Brain microvascular endothelial cell (primary cell): Measurements from ENCODE around the gene ZBTB16.

Source experiments
- DNase-seq: peaks from one replicate; pipeline ENCODE4 v3.0.0-alpha.2; 2020
- H3K27ac ChIP-seq: fragments of 250-450 bp; sonication (Bioruptor Pico); 2 replicates; pipeline ENCODE4 v1.5.1; 2020; ENCODE audit warnings: mild to moderate bottlenecking, moderate library complexity
- H3K27me3 ChIP-seq: fragments of 250-450 bp; sonication (Bioruptor Pico); replicated peaks from 2 replicates; pipeline ENCODE4 v1.5.1; 2020; ENCODE audit warnings: mild to moderate bottlenecking
- H3K36me3 ChIP-seq: fragments of 250-450 bp; sonication (Bioruptor Pico); replicated peaks from 2 replicates; pipeline ENCODE4 v1.5.1; 2020; ENCODE audit warnings: mild to moderate bottlenecking
- H3K4me3 ChIP-seq: 2 replicates; pipeline ENCODE4 v1.5.1; 2011; ENCODE audit warnings: low read depth, mild to moderate bottlenecking, control low read depth, low read length, moderate library complexity
- CTCF ChIP-seq: IDR thresholded peaks from 2 replicates; pipeline ENCODE4 v1.5.1; 2011; ENCODE audit warnings: low read depth, mild to moderate bottlenecking, moderate library complexity, low read length, control low read depth, inconsistent platforms; ENCODE audit errors: missing control alignments
- in situ Hi-C: cut with HindIII; loops from 2 replicates; pipeline ENCODE4 v1.10.0; 2017; ENCODE audit warnings: low sequenced_read_pairs, low pct_ligation_motif_present

Gene ZBTB16

DNA sequence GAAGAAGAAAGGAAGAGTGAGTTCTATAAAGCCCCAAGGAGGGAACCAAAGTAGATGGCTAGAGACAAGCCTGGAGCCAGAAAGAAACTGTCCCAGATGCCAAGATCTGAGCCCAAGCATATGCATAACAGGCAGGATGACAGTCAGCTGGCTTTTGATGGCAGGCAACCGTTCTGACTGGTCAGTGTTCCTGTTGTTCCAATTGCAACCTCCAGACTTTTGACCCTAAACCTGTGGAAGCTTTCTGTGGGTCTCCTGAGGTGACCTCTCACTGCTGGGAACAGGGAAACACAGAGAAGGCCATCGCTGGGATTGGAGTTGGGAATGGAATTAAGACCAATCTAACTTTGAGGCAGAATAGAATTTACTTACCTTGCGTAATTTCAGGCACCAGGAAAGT, 215.1 kb downstream of the ZBTB16 start:
- in situ Hi-C loops: loop anchor here (25.0 kb wide), 2 partner anchors 237 to 362 kb away; partner anchors contain the start of gene HTR3B
- H3K36me3 ChIP-seq: no peaks in the 10 kb centered on the region
- H3K4me3 ChIP-seq: no peak overlapping the region
- no peak overlapping the region for H3K27ac ChIP-seq
- no peaks in the 10 kb centered on the region for H3K27me3 ChIP-seq
- no peak for TF ChIP-seq CTCF
- no peak for DNase-seq

DNA sequence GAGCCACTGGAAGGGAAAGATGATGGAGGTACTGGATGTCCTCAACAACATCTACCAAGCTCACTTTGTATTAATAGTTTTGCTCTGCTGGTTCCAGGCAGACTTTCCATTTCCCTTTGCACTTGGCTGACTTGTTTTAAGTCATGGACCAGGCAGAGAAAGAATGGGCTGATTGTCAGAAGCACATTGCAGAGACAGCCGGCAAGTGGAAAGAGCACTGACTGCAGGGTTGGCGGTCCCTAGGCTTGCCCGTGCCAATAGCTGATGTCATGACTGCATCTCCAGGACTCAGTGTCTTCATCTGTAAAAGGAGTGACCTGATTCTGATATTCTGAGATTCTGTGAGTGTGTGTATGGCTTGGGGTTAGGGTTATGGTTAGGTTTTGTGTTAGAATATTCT, 215.8 kb downstream of the ZBTB16 start:
- no peak for DNase-seq
- H3K27me3 ChIP-seq: no peaks in the 10 kb centered on the region
- H3K27ac ChIP-seq: no peak overlapping the region
- H3K36me3 ChIP-seq: no peaks in the 10 kb centered on the region
- no peak for TF ChIP-seq CTCF
- H3K4me3 ChIP-seq: no peak overlapping the region
- in situ Hi-C loops: no loop called here

DNA sequence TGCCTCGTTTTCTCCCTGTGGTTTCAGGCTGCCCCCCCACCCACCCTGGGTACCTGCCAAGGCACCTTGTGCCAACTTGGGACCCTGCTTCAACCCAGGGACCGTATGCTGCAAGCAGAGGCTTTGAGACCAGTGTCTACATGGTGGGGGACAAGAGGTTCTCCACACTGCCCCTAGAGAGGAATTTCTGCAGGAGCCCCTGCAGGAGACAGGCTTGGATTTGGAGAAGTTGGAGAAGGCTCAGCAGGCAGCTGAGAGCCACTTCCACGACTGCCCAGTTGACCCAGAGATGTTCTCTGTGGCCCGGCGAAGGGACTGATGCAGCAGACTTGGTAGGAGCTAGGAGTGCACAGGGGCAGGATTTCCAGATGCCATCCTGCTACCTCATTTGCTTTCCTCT, 216.6 kb downstream of the ZBTB16 start:
- Histone ChIP-seq H3K4me3 (no peak overlapping the region), H3K27me3 (no peaks in the 10 kb centered on the region), H3K27ac (no peak overlapping the region), H3K36me3 (no peaks in the 10 kb centered on the region)
- DNase-seq: no peak
- TF ChIP-seq CTCF: no peak
- in situ Hi-C loops: no loop called here

- H3K27ac ChIP-seq: no peak overlapping the region
- in situ Hi-C loops: no loop called here
- no peak for DNase-seq
These were observed 218.3 kb downstream of the ZBTB16 start for GRCh38 chr11:114277637-114278341.

GRCh38 chr11:114278342-114279065, 219.0 kb downstream of the ZBTB16 start:
- DNase-seq: no peak
- Histone ChIP-seq H3K4me3 (no peak overlapping the region), H3K27ac (no peak overlapping the region), H3K36me3 (no peaks in the 10 kb centered on the region), H3K27me3 (no peaks in the 10 kb centered on the region)
- in situ Hi-C loops: no loop called here
- TF ChIP-seq CTCF: no peak

More at GRCh38 chr11:114277637-114278341, 218.3 kb downstream of the ZBTB16 start:
- no peaks in the 10 kb centered on the region for H3K36me3 ChIP-seq
- no peak overlapping the region for H3K4me3 ChIP-seq
- no peaks in the 10 kb centered on the region for H3K27me3 ChIP-seq
- peak; percentile 7 for TF ChIP-seq CTCF
